Endodermal cell (in vitro differentiated cells): ENCODE results near the gene FBXL17. TPM values are rescaled to one million over a fixed set of nuclear protein-coding genes. Genes with fewer than 3 reads are reported as not detected.

Experiments used
- DNase-seq: peaks from one replicate; pipeline ENCODE4 v3.0.0-alpha.2; 2017
- H3K27ac ChIP-seq: 2 replicates; pipeline ENCODE4 v1.5.1; 2013; ENCODE audit warnings: mild to moderate bottlenecking, low read depth, low read length, moderate library complexity
- H3K27me3 ChIP-seq: 2 replicates; pipeline ENCODE4 v1.6.1; 2013; ENCODE audit warnings: mild to moderate bottlenecking, low read length, moderate library complexity; ENCODE audit not compliant: insufficient read depth, control insufficient read depth, poor library complexity, severe bottlenecking
- H3K36me3 ChIP-seq: 2 replicates; pipeline ENCODE4 v1.7.0; 2013; ENCODE audit warnings: mild to moderate bottlenecking, low read length, moderate library complexity; ENCODE audit not compliant: control insufficient read depth, insufficient read depth
- H3K4me1 ChIP-seq: one replicate; pipeline ENCODE4 v1.7.0; 2013; ENCODE audit warnings: low read length; ENCODE audit not compliant: control insufficient read depth, insufficient read depth
- H3K4me3 ChIP-seq: 2 replicates; pipeline ENCODE4 v1.5.1; 2013; ENCODE audit warnings: mild to moderate bottlenecking, low read length, moderate library complexity
- H3K9ac ChIP-seq: 2 replicates; pipeline ENCODE4 v1.6.1; 2013; ENCODE audit warnings: mild to moderate bottlenecking, low read length, moderate library complexity; ENCODE audit not compliant: poor library complexity, severe bottlenecking; ENCODE audit errors: extremely low read depth
- H3K9me3 ChIP-seq: 2 replicates; pipeline ENCODE4 v1.6.1; 2013; ENCODE audit warnings: mild to moderate bottlenecking, low read length, moderate library complexity; ENCODE audit not compliant: control insufficient read depth
- H3K27ac Mint-ChIP-seq: 2 replicates; pipeline ENCODE4 v1.8.0; 2020; ENCODE audit warnings: mixed read lengths
- H3K27me3 Mint-ChIP-seq: 2 replicates; pipeline ENCODE4 v1.8.0; 2021; ENCODE audit warnings: mild to moderate bottlenecking, mixed read lengths; ENCODE audit not compliant: insufficient read depth
- H3K36me3 Mint-ChIP-seq: 2 replicates; pipeline ENCODE4 v1.8.0; 2020; ENCODE audit warnings: low read depth, mixed read lengths
- H3K4me1 Mint-ChIP-seq: 2 replicates; pipeline ENCODE4 v1.8.0; 2020; ENCODE audit warnings: mixed read lengths
- H3K4me3 Mint-ChIP-seq: 2 replicates; pipeline ENCODE4 v1.8.0; 2020; ENCODE audit warnings: mild to moderate bottlenecking, moderate library complexity, mixed read lengths
- H3K9me3 Mint-ChIP-seq: 2 replicates; pipeline ENCODE4 v1.8.0; 2020; ENCODE audit warnings: mild to moderate bottlenecking, mixed read lengths
- WGBS, 2 experiments: methylation state at CpG; one replicate each; pipeline versions ENCODE4 v1.1.5 to v1.1.7; 2013; ENCODE audit warnings: missing lambda C conversion rate in 2 of 2, mixed read lengths in 1 of 2; ENCODE audit not compliant: insufficient coverage in 1 of 2, insufficient read length in 1 of 2; 5-methylcytosine and 5-hydroxymethylcytosine counted together
- total RNA-seq, 2 donors: library from RNA; stranded (reverse); fragmentation: NEBNext Ultra II Directional in 1 of 2; extraction: Animal tissue kit (Norgen Biotek cat#: 25700) in 1 of 2; gene quantifications; 2 replicates in 1 of 2; 3 replicates in 1 of 2; pipeline ENCODE4 v1.2.1, GENCODE V29; 2021
- TF ChIP-seq, protein P1 (sequence below): fragments of 200-600 bp; sonication (generic); conservative IDR thresholded peaks from 2 replicates; pipeline ENCODE4 v1.5.0; 2021; ENCODE audit warnings: antibody characterized with exemption, mild to moderate bottlenecking

FBXL17 gene
- total RNA-seq, 2 donors from 2014 or later = 7.4 to 8.6 TPM

DNA sequence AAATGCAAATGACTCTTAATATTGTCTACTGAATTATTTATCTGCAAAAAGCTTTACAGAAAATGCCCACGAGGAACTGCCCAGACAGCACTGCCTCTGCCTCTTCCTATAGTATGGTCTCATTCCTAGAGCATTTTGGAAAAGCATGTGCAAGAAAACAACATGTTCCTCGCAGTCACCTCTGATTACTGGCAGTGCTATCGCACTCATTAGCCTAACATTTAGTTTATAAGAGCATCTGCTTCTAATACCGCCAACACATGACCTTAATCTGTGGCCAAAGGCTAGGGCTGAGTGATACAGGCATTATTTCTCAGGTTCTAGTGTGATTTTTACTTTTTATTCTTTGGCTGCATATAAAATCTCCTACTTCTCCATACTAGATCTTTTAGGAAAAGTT lies 259.2 kb downstream of the FBXL17 start:
- Mint-ChIP-seq H3K9me3 (no peaks in the 10 kb centered on the region), H3K27me3 (no peaks in the 10 kb centered on the region), H3K36me3 (no peaks in the 10 kb centered on the region), H3K4me3 (no peak overlapping the region), H3K4me1 (peaks cover 7% of the 10 kb centered on the region), H3K27ac (no peak overlapping the region)
- Histone ChIP-seq H3K9ac (no peak overlapping the region), H3K4me3 (no peak overlapping the region), H3K27me3 (no peaks in the 10 kb centered on the region), H3K36me3 (no peaks in the 10 kb centered on the region), H3K27ac (no peak overlapping the region), H3K4me1 (no peaks in the 10 kb centered on the region), H3K9me3 (no peaks in the 10 kb centered on the region)
- TF ChIP-seq, protein P1, sequence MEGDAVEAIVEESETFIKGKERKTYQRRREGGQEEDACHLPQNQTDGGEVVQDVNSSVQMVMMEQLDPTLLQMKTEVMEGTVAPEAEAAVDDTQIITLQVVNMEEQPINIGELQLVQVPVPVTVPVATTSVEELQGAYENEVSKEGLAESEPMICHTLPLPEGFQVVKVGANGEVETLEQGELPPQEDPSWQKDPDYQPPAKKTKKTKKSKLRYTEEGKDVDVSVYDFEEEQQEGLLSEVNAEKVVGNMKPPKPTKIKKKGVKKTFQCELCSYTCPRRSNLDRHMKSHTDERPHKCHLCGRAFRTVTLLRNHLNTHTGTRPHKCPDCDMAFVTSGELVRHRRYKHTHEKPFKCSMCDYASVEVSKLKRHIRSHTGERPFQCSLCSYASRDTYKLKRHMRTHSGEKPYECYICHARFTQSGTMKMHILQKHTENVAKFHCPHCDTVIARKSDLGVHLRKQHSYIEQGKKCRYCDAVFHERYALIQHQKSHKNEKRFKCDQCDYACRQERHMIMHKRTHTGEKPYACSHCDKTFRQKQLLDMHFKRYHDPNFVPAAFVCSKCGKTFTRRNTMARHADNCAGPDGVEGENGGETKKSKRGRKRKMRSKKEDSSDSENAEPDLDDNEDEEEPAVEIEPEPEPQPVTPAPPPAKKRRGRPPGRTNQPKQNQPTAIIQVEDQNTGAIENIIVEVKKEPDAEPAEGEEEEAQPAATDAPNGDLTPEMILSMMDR = no peak
- 88 to 89% methylated on average over 1 to 4 of the region's 4 CpGs for WGBS, 2 experiments
- no peak for DNase-seq

GRCh38 chr5:108118813-108119514 lies 262.9 kb downstream of the FBXL17 start:
- Mint-ChIP-seq H3K9me3 (no peaks in the 10 kb centered on the region), H3K27me3 (no peaks in the 10 kb centered on the region), H3K27ac (no peak overlapping the region), H3K4me3 (no peak overlapping the region), H3K36me3 (no peaks in the 10 kb centered on the region), H3K4me1 (peaks cover 14% of the 10 kb centered on the region)
- no peak for DNase-seq
- no peaks in the 10 kb centered on the region for H3K36me3 ChIP-seq
- TF ChIP-seq, protein P1 = no peak
- no peaks in the 10 kb centered on the region for H3K27me3 ChIP-seq
- H3K4me3 ChIP-seq = no peak overlapping the region
- no peak overlapping the region for H3K9ac ChIP-seq
- no peaks in the 10 kb centered on the region for H3K4me1 ChIP-seq
- WGBS, 2 experiments = 93 to 94% methylated on average over 2 of the region's 2 CpGs
- no peak overlapping the region for H3K27ac ChIP-seq
- H3K9me3 ChIP-seq = no peaks in the 10 kb centered on the region

- Histone ChIP-seq H3K27me3 (no peaks in the 10 kb centered on the region), H3K27ac (no peak overlapping the region), H3K4me3 (no peak overlapping the region), H3K4me1 (no peaks in the 10 kb centered on the region), H3K9me3 (no peaks in the 10 kb centered on the region), H3K9ac (no peak overlapping the region), H3K36me3 (no peaks in the 10 kb centered on the region)
- no peak overlapping the region for H3K27ac Mint-ChIP-seq
- no peaks in the 10 kb centered on the region for H3K27me3 Mint-ChIP-seq
- peaks cover 4% of the 10 kb centered on the region for H3K9me3 Mint-ChIP-seq
- H3K36me3 Mint-ChIP-seq = peaks cover 4% of the 10 kb centered on the region
- H3K4me1 Mint-ChIP-seq = peaks cover 12% of the 10 kb centered on the region
- TF ChIP-seq, protein P1 = no peak
- DNase-seq = no peak
- H3K4me3 Mint-ChIP-seq = no peak overlapping the region
Measured at GRCh38 chr5:108115673-108116072, 266.2 kb downstream of the FBXL17 start.
